KMS-11 (cell line): ENCODE data around the gene MED22.

Experiments used
- H2AFZ ChIP-seq: fragments of 200-600 bp; sonication (generic); 2 replicates; pipeline ENCODE4 v1.6.1; 2016; ENCODE audit warnings: antibody characterized with exemption, mixed run types, low read depth
- H3K27ac ChIP-seq: fragments of 200-600 bp; sonication (generic); 2 replicates; pipeline ENCODE4 v1.6.1; 2016; ENCODE audit warnings: mild to moderate bottlenecking, mixed run types
- H3K27me3 ChIP-seq: fragments of 200-600 bp; sonication (generic); 2 replicates; pipeline ENCODE4 v1.6.1; 2017; ENCODE audit warnings: mild to moderate bottlenecking, low read depth, mixed run types, moderate library complexity; ENCODE audit not compliant: insufficient read depth
- H3K36me3 ChIP-seq: fragments of 200-600 bp; sonication (generic); 2 replicates; pipeline ENCODE4 v1.6.1; 2017; ENCODE audit warnings: mild to moderate bottlenecking, mixed run types; ENCODE audit not compliant: insufficient read depth
- H3K4me1 ChIP-seq: fragments of 200-600 bp; sonication (generic); 2 replicates; pipeline ENCODE4 v1.6.1; 2016; ENCODE audit warnings: mild to moderate bottlenecking, low read depth, mixed run types; ENCODE audit not compliant: poor library complexity, severe bottlenecking
- H3K4me2 ChIP-seq: fragments of 200-600 bp; sonication (generic); 2 replicates; pipeline ENCODE4 v1.7.0; 2016; ENCODE audit warnings: mild to moderate bottlenecking, mixed run types
- H3K4me3 ChIP-seq: fragments of 200-600 bp; sonication (generic); IDR thresholded peaks from 2 replicates; pipeline ENCODE4 v1.6.1; 2017; ENCODE audit warnings: low read depth, low read length, mixed read lengths; ENCODE audit not compliant: insufficient read depth
- H3K79me2 ChIP-seq: fragments of 200-600 bp; sonication (generic); 2 replicates; pipeline ENCODE4 v1.6.1; 2016; ENCODE audit warnings: low read depth, mixed run types; ENCODE audit not compliant: insufficient read depth
- H3K9ac ChIP-seq: fragments of 200-600 bp; sonication (generic); 2 replicates; pipeline ENCODE4 v1.6.1; 2016; ENCODE audit warnings: mild to moderate bottlenecking, mixed run types
- H4K20me1 ChIP-seq: fragments of 200-600 bp; sonication (generic); 2 replicates; pipeline ENCODE4 v1.6.1; 2016; ENCODE audit warnings: mild to moderate bottlenecking, mixed run types; ENCODE audit not compliant: insufficient read depth
- TF ChIP-seq, protein P1 (sequence below): fragments of 200-600 bp; sonication (generic); conservative IDR thresholded peaks from 2 replicates; pipeline ENCODE4 v1.6.1; 2017; ENCODE audit warnings: low read depth, mild to moderate bottlenecking, antibody characterized with exemption, low read length, moderate library complexity, mixed read lengths

Gene MED22

DNA sequence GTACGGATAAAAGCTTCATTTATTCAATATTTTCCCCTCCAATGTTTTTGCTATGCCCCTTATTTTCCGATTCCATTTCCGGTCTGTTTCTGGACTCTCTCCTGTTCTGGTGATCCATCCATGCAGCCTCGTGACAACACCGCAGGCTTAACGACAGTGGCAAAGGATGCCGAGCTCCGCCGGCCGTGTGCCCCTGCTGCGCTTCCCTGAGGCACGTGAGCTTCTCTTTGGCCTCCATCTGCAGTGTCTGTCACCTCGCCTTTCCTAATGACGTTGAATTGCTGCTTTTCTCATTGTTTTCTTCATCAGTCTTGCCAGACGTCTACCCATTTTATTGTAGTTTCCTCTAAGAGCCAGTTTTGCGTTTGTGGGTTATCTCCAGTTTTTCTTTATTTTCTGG is 40.6 kb downstream of the MED22 start:
- no peaks in the 10 kb centered on the region for H3K36me3 ChIP-seq
- no peaks in the 10 kb centered on the region for H3K4me1 ChIP-seq
- H2AFZ ChIP-seq, result no peak overlapping the region
- H3K4me2 ChIP-seq, result no peak overlapping the region
- no peaks in the 10 kb centered on the region for H3K79me2 ChIP-seq
- TF ChIP-seq, protein P1, sequence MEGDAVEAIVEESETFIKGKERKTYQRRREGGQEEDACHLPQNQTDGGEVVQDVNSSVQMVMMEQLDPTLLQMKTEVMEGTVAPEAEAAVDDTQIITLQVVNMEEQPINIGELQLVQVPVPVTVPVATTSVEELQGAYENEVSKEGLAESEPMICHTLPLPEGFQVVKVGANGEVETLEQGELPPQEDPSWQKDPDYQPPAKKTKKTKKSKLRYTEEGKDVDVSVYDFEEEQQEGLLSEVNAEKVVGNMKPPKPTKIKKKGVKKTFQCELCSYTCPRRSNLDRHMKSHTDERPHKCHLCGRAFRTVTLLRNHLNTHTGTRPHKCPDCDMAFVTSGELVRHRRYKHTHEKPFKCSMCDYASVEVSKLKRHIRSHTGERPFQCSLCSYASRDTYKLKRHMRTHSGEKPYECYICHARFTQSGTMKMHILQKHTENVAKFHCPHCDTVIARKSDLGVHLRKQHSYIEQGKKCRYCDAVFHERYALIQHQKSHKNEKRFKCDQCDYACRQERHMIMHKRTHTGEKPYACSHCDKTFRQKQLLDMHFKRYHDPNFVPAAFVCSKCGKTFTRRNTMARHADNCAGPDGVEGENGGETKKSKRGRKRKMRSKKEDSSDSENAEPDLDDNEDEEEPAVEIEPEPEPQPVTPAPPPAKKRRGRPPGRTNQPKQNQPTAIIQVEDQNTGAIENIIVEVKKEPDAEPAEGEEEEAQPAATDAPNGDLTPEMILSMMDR, result no peak
- no peaks in the 10 kb centered on the region for H4K20me1 ChIP-seq
- peaks cover 69% of the 10 kb centered on the region for H3K27me3 ChIP-seq
- H3K4me3 ChIP-seq, result no peak overlapping the region
- no peak overlapping the region for H3K9ac ChIP-seq
- H3K27ac ChIP-seq, result no peak overlapping the region

DNA sequence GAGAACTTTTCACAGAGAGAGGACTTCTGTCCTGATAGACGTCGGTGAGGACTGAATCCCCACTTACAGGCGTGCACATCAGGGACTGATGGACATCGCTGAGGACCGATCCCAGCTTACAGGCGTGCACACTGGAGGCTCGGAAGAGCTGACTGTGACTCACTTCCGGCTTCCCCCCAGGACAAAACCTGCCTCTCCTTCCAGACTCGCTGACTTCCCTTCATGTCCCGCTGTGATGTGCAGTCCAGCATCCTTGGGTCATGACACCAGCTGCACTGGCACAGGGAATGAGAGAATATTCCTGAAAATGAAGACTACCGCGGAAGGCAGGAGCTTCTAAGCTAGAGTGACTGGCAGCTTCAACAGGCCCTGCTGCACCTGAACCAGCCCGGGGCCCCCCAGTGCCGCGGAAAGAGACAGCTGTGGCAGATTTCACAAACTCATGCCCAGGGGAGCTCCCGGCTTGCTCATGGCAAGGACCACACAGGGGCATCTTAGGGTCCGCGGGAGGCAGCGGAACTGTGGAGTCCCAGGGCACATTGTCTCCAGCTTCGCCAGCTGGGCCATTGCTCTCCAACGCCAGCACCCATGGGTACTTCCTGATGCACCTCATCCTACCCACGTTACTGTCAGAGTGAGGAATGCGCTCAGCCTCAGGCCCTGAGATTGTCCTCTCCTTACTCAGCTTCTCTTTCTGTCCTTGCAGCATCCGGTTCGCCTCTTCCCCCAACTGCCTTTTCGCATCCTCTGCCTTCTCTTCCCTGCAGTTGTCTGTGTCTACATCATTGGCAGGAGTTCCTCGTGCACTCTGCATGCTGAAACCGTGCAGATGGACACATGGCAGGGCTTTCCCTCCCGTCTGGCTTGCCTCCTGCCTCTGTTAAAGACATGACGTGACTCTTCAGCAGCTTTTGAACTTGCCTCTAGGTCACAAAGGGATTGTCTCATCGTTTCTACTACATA is 41.4 kb downstream of the MED22 start:
- H4K20me1 ChIP-seq, result no peaks in the 10 kb centered on the region
- no peak overlapping the region for H2AFZ ChIP-seq
- no peak overlapping the region for H3K4me3 ChIP-seq
- no peak overlapping the region for H3K9ac ChIP-seq
- no peak overlapping the region for H3K4me2 ChIP-seq
- no peaks in the 10 kb centered on the region for H3K79me2 ChIP-seq
- H3K36me3 ChIP-seq, result no peaks in the 10 kb centered on the region
- TF ChIP-seq, protein P1, result no peak
- peaks cover 76% of the 10 kb centered on the region for H3K27me3 ChIP-seq
- H3K27ac ChIP-seq, result no peak overlapping the region
- H3K4me1 ChIP-seq, result no peaks in the 10 kb centered on the region

DNA sequence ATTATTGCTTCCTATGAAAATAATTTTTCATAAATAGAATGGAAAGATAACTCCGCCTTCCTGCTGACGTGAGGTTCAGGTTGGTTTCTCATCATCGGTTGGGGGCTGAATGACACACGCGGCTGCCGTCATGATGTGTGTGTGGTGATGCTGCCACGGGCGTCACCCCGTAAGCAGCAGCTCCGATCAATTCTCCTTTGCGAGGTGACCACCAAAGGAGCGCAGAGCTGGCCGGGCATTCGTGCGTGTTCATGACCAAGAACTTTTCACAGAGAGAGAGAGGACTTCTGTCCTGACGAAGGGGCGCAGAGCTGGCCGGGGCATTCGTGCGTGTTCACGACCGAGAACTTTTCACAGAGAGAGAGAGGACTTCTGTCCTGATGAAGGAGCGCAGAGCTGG is 42.2 kb downstream of the MED22 start:
- Histone ChIP-seq H3K79me2 (no peaks in the 10 kb centered on the region), H3K36me3 (no peaks in the 10 kb centered on the region), H3K4me2 (no peak overlapping the region), H4K20me1 (no peaks in the 10 kb centered on the region), H3K4me3 (no peak overlapping the region), H3K27ac (no peak overlapping the region), H3K4me1 (no peaks in the 10 kb centered on the region), H2AFZ (no peak overlapping the region), H3K27me3 (peaks cover 84% of the 10 kb centered on the region), H3K9ac (no peak overlapping the region)
- TF ChIP-seq, protein P1, result no peak

DNA sequence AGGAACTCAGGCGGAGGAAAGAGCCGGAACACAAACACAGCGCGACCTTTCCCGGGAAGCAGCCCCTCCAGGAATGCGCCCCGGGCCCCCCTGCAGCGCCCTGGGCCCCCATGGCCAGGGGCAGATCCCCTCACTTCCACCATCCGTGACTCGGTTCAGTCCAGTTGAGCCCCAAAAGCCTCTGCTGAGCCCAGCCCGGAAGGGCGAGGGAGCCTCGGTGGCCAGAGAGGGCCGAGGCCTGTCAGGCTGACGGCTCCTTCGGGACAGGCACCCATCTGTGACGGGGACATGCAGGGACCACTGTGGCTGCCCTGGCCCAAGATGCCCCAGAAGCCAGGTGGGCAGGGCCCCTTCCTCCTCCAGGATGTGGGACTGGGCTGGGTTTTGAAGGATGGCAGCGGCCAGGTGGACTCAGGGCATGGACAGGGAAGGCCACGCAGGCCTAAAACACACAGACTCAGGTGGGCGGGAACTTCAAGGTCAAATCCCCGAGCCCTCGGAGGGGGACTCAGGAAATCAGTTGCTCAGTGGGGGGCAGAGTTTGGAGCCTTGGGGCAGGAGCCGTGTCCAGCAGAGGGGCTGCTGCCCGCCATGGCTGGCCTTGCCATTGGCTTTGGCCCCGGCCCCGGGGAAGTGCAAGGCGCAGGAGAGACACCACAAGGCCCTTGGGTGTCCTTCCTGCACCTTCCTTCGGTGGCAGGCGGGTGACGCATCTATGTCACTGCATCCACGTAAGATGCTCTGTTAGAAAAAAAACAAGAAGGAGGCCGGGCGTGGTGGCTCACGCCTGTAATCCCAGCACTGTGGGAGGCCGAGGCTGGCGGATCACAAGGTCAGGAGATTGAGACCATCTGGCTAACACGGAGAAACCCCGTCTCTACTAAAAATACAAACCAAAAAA is 43.2 kb downstream of the MED22 start:
- Histone ChIP-seq H3K79me2 (no peaks in the 10 kb centered on the region), H3K36me3 (no peaks in the 10 kb centered on the region), H2AFZ (no peak overlapping the region), H4K20me1 (no peaks in the 10 kb centered on the region), H3K4me1 (no peaks in the 10 kb centered on the region), H3K27ac (no peak overlapping the region), H3K9ac (no peak overlapping the region), H3K4me2 (no peak overlapping the region), H3K4me3 (no peak overlapping the region), H3K27me3 (peaks cover 82% of the 10 kb centered on the region)
- TF ChIP-seq, protein P1, result no peak
